Measurements from ENCODE around the gene SYNJ2.
A peak's percentile ranks its signal among the peaks of the same experiment; 100 is the strongest.

The SYNJ2 gene

DNA sequence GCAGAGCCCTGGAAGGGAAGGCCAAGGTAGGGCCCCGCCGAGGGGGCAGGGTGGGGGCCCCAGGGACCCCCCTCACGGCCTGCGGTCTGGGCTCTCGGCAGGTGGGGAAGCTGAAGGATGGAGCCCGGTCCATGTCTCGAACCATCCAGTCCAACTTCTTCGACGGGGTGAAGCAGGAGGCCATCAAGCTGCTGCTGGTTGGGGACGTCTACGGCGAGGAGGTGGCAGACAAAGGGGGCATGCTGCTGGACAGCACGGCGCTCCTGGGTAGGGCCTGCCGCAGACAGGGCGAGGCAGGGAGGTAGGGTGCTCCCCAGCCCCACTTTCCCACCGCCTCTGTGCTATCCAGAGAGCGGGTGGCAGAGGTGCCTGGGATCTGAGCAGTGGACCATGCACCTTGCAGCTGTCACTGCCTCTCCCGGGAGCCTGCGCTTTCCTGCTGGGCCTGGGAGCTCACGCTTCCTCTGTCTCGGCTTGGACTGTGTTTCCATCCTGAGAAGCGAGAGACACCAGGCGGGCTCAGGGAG, 83.1 kb downstream of the SYNJ2 start:
- DNase-seq: no peak

DNA sequence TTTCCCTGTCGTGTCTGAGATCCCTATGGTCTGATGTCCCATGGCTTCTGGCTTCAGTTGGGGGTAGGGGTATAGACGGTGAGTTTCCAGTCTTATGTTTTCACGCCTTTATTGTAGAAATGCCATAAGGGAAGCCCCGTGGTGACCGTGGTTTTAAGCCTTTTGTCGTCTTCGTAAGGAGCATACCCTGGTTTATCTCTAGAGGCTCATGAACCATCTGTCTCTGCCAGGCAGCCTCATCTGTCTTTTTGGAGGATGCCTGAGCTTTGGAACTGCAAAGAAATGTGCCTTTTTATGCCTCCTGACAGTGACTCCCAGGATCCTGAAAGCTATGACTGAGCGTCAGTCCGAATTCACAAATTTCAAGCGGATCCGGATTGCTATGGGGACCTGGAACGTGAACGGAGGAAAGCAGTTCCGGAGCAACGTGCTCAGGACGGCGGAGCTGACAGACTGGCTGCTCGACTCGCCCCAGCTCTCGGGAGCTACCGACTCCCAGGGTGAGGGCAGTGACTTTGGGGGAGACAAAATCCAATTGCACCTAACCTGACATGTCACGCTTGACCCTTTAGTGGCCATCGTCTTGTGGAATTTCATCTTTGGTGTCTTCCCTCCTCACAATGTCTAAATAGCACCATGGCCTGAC, 84.6 kb downstream of the SYNJ2 start:
- no peak for DNase-seq

DNA sequence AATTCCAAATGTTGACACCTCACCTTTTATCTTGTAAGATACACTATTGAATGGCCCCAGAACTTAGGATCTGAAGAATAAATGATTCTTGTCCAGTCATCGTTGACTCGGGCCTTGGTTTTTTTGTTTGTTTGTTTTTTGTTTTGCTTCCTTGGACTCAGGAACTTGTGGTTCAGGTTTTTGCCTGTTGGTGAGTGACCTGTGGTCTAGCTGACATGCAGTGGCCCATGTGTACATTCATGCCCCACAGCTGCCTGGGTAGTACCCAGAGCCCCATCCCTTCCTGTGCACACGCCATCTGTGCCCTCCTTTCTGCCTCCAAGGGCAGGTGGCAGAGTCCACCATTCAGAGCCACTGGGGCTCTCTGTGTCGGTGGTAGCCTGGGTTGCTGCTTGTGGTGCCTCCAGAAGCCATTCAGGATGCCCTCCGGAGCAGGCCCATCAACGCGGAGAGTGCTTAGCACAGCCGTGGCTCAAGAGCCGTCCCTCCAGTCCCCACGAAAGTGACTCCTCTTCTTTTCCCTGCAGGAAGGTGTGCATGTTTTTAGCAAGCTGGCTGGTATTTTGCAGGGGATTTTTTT, 85.9 kb downstream of the SYNJ2 start:
- DNase-seq: no peak

DNA sequence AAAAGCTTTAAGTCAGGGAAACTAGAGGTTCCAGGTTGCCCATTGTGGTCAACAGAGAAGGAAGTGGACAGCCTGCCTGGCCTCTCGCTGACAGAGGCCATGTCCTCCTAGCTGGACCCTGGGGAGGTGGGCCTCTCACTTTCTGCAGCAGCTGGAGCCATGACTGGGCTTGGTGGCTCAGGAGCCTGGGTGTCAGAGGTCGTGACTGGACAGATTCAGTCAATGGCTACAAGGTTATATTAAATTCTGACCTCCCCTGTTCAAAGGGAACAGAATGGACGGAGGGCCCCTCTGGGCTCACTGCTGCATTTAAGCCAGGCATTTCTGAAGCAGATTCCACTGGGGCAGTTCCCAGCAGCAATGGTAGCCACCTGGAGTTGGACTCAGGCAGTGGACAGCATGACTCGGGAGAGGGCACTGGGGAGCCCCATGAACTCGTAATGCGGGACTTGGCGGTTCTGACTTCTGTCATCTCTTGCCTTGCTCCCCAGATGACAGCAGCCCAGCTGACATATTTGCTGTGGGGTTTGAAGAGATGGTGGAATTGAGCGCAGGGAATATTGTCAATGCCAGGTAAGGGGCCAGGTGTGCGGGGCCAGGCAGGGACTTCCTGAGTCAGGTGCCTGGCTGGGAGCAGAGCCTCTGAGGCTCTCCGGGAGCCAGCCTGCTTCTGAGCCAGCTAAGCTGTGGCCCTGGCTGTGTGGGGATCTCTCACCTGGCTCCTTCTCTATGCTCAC, 86.7 kb downstream of the SYNJ2 start:
- DNase-seq: no peak

DNA sequence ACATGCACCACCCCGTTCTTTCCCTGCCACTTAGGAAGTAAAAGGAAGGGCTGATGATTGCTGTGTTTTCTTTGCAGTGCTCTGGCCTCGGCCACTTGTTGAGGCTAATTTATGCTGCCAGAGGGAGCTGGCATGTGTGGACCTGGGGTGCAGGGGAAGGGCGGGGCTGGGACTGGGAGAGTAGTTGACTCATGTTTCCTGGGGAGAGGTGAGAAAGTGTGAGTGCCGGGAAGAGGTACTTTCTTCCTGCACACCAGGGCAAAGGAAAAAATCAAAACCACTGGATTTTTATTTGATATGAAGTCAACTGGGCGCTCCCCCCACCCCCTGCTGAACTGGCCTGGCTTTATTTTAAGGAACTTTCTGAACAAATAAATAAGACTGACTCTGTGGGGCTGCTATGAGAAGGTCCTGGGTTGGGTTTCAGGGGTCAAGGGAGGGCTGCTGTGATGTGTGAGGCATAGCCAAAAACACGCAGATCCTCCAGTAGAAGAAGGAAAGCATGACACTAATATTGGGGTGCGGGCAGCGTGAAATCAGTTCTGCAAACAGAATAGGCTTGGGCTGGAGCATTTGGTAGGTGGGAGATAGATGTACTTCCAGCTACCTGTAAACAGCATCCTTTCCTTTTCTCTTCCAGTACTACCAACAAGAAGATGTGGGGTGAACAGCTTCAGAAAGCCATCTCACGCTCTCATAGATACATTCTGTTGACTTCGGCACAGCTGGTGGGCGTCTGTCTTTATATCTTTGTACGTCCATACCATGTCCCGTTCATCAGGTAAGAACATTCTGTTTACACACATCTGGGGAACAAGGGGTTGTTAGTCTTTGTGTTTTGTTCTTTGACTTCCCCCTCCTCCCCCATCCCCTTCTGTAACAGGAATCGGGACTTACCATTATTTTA, 87.5 kb downstream of the SYNJ2 start:
- DNase-seq: peak; percentile 74

DNA sequence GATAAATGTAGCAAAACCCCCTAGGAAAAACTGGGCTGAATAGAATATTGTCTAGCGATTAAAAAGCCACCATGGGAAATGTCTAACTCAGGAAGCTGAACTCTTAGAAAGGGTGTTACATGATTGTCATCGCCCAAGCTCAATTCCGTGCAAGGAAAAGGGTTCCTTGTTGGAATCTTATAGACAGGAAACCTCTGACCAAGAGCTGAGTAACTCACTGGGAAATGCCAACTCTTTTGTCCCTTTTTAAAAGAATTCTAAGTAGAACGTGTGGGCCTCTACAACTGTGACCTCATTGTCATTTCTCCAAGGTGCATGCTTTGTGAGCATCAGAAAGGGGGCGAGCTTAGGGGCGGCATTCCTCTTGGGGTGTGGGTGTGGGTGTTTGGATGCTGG, 88.1 kb downstream of the SYNJ2 start:
- DNase-seq: no peak

DNA sequence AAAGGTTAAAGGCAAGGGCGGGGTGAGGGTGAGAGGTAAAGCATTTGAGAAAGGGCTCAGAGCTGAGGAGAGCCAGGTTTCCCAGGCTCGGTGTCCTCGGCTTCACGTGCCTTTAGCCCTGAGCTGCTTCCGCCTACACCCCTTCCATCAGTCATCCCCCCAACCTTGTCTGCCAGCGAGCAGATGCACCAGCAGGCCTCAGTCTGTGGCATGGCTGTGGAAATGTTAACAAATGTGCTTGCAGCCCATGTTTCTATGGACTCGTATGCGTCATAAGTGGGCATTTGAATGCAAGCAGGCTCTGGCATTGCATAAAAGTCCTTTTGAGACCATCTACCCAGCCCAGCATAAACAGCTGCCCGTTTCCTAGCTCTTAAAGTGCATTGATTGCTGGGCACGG, 88.8 kb downstream of the SYNJ2 start:
- no peak for DNase-seq

DNA sequence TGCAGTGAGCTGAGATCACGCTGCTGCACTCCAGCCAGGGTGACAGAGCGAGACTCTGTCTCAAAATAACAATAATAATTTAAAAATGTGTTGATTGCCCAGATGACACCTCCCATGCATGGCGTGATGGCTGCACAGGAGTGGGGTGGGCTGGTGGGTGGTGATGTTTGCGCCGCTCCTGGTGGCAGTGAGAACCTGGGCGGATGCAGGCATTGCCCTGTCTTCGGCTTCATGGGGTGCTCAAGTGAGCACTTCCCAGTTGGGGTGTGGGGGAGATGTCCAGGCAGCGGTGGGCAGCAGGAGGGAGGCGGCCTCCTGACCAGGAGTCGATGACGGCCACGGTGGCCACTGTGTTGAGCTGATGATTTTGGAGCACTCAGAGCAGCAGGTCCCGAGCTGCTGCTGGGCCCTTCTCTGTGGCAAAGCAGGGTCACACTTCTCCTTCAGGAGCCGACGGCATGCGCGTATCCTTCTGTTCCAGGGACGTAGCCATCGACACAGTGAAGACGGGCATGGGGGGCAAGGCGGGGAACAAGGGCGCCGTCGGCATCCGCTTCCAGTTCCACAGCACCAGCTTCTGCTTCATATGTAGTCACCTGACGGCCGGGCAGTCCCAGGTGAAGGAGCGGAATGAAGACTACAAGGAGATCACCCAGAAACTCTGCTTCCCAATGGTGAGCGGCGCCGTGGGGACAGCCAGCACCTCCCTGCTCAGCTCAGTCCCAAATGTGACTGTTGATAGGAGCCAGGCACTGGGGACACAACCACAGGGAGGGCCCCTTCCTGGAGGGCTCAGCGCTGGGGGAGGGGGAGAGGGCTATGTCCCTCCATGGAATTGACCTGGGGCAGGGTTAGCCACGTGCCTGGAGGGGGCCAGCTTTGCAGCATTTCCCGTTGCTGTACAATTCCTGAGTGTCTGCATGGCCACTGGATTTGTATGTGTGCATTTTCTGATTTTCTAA, 89.7 kb downstream of the SYNJ2 start:
- no peak for DNase-seq

DNA sequence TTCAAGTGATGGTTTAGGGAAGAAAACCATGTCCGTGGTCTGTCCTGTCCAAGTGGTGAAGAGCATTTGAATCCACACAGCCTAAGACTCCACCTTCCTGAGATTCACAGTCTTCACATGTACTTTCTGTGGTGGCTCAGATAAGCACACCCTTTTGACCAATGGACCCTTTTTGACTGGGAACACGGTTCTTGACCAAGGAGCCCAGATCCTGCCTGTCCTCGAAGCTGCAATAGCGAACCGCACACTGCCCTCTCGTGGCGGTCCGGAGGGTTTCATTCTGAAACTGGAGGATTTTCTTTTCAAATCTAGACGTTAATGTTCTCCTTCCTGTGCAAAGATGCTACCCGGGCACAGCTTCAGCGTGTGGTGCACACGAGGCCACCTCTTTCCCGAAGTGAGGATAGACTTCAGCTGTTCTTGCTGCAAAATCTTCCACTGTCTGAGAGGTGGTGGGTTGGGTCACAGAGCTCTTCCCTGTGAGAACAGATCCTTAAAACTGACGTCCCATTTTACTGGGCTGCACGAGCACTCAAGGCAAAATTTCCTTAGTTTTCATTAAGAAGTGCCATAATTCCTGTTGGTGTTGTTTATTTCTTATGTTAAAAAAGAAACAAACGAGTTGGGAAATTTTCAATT, 90.5 kb downstream of the SYNJ2 start:
- DNase-seq: peak; percentile 62

DNA sequence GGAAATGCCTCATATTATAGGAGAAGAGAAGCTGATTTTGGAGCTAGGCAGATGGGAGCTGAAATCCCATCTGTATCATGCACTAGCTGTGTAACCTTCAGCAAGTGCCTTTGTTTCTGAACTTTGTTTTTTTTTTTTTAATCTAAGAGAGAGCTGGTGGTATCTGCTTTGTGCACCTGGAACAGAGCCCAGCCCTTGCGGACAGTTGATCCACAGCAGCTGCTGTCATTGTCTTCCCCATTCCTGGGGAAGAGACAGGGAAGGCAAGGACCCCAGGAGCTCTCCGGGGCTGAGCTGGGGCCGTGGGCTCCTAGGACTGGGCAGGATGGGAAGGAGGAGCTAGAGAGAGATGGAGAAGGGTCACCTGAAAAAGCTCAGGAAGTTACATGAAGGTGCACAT, 92.1 kb downstream of the SYNJ2 start:
- DNase-seq: peak; percentile 69

DNA sequence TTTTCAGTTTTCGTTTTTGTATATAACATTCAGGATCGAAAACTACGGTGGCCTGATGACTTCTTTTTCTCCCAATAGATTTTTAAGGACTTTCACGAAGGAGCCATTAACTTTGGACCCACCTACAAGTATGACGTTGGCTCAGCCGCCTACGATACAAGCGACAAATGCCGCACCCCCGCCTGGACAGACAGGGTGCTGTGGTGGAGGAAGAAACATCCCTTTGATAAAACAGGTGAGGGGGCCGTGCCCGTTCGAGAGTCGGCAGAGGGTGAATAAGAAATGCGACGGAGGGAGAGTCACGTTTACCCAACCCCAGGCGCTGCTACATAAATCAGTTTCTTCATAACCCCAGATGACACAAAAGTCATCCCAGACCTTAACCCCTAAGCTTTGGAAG, 94.9 kb downstream of the SYNJ2 start:
- DNase-seq: no peak

DNA sequence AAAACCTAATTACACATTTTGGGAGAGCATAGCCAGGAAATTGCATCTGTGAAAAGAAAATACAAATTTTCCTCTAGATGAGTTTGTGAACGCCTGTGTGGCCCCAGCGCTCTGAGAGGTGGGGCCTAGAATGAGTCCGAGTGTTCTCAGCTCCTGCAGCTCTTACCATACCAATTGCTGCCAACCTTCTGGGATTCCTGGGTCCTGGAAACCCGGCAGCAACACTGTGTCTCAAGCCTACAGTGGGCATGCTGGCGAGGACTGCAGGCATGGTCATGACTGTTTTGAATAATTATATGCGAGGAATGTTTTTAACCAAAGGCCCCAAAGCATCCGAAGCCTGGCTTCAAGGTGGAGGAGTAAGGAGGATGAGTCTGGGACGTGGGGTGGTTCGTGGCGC, 96.0 kb downstream of the SYNJ2 start:
- no peak for DNase-seq

DNA sequence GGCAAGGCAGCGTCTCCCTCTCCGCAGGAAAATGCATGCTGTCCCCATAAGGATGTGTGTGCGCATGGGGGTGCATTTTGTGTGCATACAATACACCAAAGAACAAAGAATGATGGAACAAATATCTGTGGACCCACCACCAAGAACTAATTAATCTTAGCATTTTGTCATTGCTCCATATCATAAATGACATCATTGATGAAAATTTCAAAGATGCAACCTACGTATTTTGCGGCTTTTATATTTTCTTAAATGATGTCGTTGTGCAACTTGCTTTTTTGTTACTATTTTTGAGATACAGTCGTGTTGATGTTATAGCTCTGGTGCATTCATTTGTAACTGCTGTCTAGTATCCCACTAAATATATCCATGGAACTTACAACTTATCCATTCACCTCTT, 96.7 kb downstream of the SYNJ2 start:
- no peak for DNase-seq

DNA sequence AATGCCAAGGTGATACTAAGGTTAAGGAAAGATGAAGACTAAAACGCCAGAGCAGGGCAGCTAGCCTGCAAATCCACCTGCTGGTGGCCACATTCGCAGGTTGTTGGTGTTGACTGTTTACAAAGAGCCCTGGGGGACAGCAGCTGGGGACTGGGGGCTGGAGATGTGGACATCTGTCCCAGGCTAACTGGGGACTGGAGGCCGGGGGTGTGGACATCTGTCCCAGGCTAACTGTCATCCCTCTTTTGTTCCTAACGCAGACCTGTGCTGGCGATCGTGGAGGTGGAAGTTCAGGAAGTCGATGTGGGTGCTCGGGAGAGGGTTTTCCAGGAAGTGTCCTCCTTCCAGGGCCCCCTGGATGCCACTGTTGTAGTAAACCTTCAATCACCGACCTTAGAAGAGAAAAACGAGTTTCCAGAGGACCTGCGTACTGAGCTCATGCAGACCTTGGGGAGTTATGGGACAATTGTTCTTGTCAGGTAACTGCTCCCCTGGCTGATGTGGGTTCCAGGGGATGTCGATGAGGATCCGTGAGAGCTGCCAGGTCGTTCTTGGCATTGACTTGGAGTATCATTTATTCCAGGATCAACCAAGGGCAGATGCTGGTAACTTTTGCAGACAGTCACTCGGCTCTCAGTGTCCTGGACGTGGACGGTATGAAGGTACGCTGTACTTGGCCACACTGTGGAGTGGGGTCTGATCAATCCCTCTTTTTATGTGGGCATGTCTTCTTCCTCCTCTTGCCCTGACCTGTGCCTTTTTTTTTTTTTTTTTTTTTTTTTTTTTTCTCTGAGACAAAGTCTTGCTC, 99.4 kb downstream of the SYNJ2 start:
- no peak for DNase-seq

DNA sequence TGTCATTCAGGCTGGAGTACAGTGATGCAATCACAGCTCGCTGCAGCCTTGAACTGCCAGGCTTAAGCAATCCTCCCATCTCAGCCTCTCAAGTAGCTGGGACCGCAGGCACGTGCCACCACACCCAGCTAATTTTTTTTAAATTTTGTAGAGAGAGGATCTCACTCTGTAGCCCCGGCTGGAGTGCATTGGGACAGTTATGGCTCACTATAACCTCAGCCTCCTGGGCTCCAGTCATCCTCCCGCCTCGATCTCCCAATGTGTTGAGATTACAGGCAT, 99.9 kb downstream of the SYNJ2 start:
- no peak for DNase-seq

DNA sequence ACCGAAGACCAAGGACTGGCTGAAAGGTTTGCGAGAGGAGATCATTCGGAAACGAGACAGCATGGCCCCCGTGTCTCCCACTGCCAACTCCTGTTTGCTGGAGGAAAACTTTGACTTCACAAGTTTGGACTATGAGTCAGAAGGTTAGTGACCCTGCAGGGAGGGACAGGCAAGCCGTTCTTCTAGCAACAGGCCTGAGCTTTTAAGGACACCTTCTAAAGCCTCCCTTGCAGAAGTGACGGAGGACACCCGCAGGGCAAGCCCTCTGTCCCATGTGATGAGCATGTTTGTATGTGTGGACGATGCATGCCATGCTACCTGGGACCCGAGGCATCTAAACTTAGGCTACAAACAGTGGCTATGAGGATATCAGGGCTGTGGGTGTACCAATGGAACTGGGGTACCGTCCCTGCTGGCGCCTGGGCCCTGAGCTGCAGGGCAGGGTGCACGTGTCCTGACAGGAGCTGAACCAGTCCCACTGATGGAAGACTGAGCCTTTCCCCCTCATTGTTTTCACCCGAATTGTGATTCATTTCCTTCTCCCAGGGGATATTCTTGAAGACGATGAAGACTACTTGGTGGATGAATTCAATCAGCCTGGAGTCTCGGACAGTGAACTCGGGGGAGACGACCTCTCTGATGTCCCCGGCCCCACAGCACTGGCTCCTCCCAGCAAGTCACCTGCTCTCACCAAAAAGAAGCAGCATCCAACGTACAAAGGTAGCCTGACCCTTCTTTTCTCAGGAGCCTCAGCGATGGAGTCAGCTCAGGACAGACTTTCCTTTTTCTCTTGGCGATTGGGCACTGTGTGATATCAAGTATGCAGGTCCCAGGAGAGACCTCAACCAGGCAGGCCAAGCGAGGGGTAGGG, 102.0 kb downstream of the SYNJ2 start:
- no peak for DNase-seq

DNA sequence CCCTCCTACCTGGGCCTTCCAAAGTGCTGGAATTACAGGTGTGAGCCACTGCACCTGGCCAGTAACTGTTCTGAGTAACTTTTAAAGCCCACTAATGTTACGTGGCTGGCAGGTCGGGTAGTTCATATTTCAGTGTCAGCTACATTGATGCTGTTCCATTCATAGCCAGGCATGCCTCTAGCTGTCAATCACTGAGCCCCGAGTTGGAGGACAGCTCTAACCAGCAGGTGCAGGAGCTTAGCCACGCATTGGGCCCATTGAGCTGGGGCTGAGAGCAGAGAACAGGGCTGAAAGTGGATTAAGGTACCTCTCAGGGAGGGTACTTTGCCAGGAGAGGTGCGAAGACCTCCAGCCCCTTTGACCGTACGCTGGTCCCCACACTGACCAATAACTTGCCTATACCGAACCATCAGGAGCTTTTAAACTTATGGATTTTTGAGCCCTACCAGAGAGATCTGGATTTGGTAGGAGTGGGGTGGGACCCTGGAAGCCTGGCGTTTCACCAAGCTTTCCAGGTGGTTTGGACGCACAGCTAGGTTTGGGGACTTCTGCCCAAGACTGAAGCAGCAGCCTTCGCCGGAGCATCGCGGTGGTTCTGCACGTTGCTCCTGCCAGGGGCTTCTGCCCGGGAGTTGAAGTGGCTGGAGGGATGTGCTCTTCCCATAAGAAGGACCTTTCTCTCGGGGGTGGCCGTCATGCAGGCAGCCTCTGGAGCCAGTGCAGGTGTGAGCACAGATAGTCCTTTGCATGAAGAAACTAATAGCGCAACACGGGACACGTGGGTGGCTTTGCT, 103.8 kb downstream of the SYNJ2 start:
- DNase-seq: no peak

DNA sequence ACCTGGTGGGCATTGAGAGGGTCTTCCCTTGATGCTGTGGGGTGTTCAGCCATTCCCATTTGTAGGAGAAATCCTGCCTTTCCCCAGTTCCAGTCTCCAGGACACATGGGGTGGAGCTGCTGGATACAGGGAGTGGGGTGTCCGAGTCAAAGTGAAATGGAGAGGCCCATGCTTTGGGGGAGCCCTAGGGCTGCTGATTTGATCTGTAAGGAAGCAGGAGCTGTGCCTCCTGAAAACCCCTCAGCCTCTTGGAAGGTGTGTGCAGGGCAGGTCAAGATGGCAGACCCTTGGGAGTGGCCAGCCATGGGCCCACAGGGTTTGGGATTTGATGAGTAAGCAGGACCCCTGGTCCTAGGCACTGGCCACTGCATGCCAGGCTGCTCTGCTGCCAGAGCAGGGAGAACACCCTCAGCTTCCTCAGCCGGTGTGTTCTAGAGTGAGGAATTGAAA, 104.4 kb downstream of the SYNJ2 start:
- DNase-seq: no peak
